Heart left ventricle (tissue), 13 donors: ENCODE results near the gene DDC.
"Not testable (repeated sequence)": the region's sequence is repeated elsewhere in the genome, so short reads cannot be mapped to it uniquely, and the experiment has no call there.

Experiments used
- CTCF ChIP-seq, 12 donors: fragments of 200-600 bp; sonication (generic) in 4 of 12; IDR thresholded peaks; one replicate each; pipeline versions ENCODE4 v1.5.0 to v1.8.0; 2018 to 2022; ENCODE audit warnings: antibody characterized with exemption in 12 of 12, mild to moderate bottlenecking in 5 of 12
- POLR2A ChIP-seq, 2 donors: fragments of 450-650 bp; IDR thresholded peaks; one replicate each; pipeline ENCODE4 v1.6.1; 2017; ENCODE audit warnings: antibody characterized with exemption in 2 of 2, mild to moderate bottlenecking in 2 of 2, moderate library complexity in 2 of 2
- donor health status: ischemic (EF 13 %, LVEDD 7.1; RV severe dilation, severe dysfunction).
- donor health status: DM: no; HTN: yes; CAD: no.
- donor health status: DM: no; HTN: no; CAD: no.
- donor health status: ischemic (EF 25% LVEDD 6.9; RV normal size, moderate dysfunction).
- donor health status: ischemic (EF 25% LVEDD 5.7; RV mildly dilated, moderate dysfunction).
- donor health status: ischemic (EF 35%, LVEDD 5.7; RV mildly dilated, moderate dysfunction).
- donor health status: nonischemic (EF 11% LVEDD 7.7; RV severe dilation, severe dysfunction).
- donor health status: DM: yes; HTN: yes; CAD: no.
- donor health status: PGD.
- donor health status: ischemic (EF 29% LVEDD 5.4; RV normal size, mild dysfunction).
- donor health status: nonischemic (EF 23%, LVEDD 6.1; RV moderate dilation, normal function).

- not testable (repeated sequence) for TF ChIP-seq CTCF, POLR2A (IDR thresholded peaks at IDR 0.05)
Measured at GRCh38 chr7:50580666-50581065, 15.5 kb upstream of the DDC start.
